PFSK-1 (cell line): ENCODE data around the gene PRR36.

Experiments used
- POLR2AphosphoS5 ChIP-seq: IDR thresholded peaks from 2 replicates; pipeline ENCODE4 v1.6.1; 2012; ENCODE audit warnings: low read depth, mild to moderate bottlenecking, control low read depth, low read length, moderate library complexity
- SIN3A ChIP-seq: IDR thresholded peaks from 2 replicates; pipeline ENCODE4 v1.6.1; 2012; ENCODE audit warnings: mild to moderate bottlenecking, low read length, moderate library complexity, borderline replicate concordance; ENCODE audit not compliant: insufficient read depth
- TAF1 ChIP-seq: IDR thresholded peaks from 2 replicates; pipeline ENCODE4 v1.6.1; 2012; ENCODE audit warnings: low read length, control low read depth, borderline replicate concordance; ENCODE audit not compliant: insufficient read depth
- TF ChIP-seq, protein P1 (sequence below), 2 experiments: IDR thresholded peaks; 2 replicates each; pipeline versions ENCODE4 v1.6.1 to v1.8.0; 2011 to 2012; ENCODE audit warnings: low read depth in 2 of 2, low read length in 2 of 2, control low read depth in 1 of 2, inconsistent platforms in 1 of 2, mild to moderate bottlenecking in 1 of 2, moderate library complexity in 1 of 2; ENCODE audit not compliant: insufficient read depth in 1 of 2

DNA sequence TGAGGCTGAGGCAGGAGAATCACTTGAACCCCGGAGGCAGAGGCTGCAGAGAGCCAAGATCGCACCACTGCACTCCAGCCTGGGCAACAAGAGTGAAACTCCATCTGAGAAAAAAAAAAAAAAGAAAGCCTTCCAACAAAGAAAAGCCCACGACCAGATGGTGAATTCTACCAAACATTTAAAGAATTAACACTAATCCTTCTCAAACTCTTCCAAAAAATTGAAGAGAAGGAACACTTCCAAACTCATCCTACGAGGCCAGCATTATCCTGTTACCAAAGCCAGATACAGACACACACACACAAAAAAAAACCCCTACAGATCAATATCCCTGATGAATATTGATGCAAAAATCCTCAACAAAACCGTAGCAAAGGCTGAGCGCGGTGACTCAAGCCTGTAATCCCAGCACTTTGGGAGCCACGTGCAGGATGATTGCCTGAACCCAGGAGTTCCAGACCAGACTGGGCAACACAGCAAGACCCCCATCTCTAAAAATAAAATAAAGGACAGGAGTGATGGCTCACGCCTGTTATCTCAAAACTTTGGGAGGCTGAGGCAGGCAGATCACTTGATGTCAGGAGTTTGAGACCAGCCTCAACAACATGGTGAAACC, 50.4 kb downstream of the PRR36 start:
- no peak for TF ChIP-seq TAF1
- TF ChIP-seq, protein P1, sequence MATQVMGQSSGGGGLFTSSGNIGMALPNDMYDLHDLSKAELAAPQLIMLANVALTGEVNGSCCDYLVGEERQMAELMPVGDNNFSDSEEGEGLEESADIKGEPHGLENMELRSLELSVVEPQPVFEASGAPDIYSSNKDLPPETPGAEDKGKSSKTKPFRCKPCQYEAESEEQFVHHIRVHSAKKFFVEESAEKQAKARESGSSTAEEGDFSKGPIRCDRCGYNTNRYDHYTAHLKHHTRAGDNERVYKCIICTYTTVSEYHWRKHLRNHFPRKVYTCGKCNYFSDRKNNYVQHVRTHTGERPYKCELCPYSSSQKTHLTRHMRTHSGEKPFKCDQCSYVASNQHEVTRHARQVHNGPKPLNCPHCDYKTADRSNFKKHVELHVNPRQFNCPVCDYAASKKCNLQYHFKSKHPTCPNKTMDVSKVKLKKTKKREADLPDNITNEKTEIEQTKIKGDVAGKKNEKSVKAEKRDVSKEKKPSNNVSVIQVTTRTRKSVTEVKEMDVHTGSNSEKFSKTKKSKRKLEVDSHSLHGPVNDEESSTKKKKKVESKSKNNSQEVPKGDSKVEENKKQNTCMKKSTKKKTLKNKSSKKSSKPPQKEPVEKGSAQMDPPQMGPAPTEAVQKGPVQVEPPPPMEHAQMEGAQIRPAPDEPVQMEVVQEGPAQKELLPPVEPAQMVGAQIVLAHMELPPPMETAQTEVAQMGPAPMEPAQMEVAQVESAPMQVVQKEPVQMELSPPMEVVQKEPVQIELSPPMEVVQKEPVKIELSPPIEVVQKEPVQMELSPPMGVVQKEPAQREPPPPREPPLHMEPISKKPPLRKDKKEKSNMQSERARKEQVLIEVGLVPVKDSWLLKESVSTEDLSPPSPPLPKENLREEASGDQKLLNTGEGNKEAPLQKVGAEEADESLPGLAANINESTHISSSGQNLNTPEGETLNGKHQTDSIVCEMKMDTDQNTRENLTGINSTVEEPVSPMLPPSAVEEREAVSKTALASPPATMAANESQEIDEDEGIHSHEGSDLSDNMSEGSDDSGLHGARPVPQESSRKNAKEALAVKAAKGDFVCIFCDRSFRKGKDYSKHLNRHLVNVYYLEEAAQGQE (IDR thresholded peaks at IDR 0.05; ENCODE audit: insufficient read depth in 1 of 2, low read depth in 2 of 2, low read length in 2 of 2), result no peak
- no peak for TF ChIP-seq SIN3A
- TF ChIP-seq POLR2AphosphoS5, result no peak
